Testis (tissue), 3 donors: ENCODE measurements around the gene GPC6. TPM values are rescaled to one million over a fixed set of nuclear protein-coding genes. Genes with fewer than 3 reads are reported as not detected.

ENCODE experiments used
- DNase-seq: peaks from one replicate; pipeline ENCODE4 v3.0.0-alpha.2; 2019
- H3K27ac ChIP-seq, 2 donors: fragments of 200-600 bp; sonication (generic); one replicate each; pipeline ENCODE4 v1.5.1; 2019
- H3K27me3 ChIP-seq: fragments of 200-600 bp; sonication (generic); one replicate; pipeline ENCODE4 v1.5.1; 2019
- H3K36me3 ChIP-seq: fragments of 200-600 bp; sonication (generic); one replicate; pipeline ENCODE4 v1.5.1; 2017; ENCODE audit warnings: low read depth; ENCODE audit errors: missing control alignments
- H3K4me1 ChIP-seq: fragments of 200-600 bp; sonication (generic); one replicate; pipeline ENCODE4 v1.5.1; 2019
- H3K4me3 ChIP-seq, 2 donors: fragments of 200-600 bp; sonication (generic); one replicate each; pipeline ENCODE4 v1.5.1; 2017 to 2019
- H3K9me3 ChIP-seq: fragments of 200-600 bp; sonication (generic); one replicate; pipeline ENCODE4 v1.5.1; 2017
- CTCF ChIP-seq, 3 experiments: fragments of 450-650 bp in 2 of 3; fragments of 200-600 bp in 1 of 3; sonication (generic) in 1 of 3; IDR thresholded peaks; one replicate each; pipeline ENCODE4 v1.5.1; 2016 to 2019; ENCODE audit warnings: antibody characterized with exemption in 3 of 3, mild to moderate bottlenecking in 2 of 3, moderate library complexity in 1 of 3
- POLR2A ChIP-seq: fragments of 450-650 bp; IDR thresholded peaks from one replicate; pipeline ENCODE4 v1.6.1; 2017; ENCODE audit warnings: antibody characterized with exemption, mild to moderate bottlenecking, moderate library complexity
- WGBS, 2 donors: methylation state at CpG; one replicate each; pipeline ENCODE4 v1.1.5; 2018; 5-methylcytosine and 5-hydroxymethylcytosine counted together
- intact Hi-C: fragments of 100-400 bp; cut with DNase I; formaldehyde crosslinking; loops from one replicate; pipeline ENCODE4 v1.15.1; 2023; ENCODE audit warnings: low total_unique reads
- polyA plus RNA-seq: library from polyadenylated mRNA; stranded (reverse); fragments of 350-450 nt; fragmentation: Illumina TruSeq; extraction: RNeasy Lipid Tissue Mini Kit (QIAGEN cat#74804); gene quantifications from one replicate; pipeline ENCODE4 v1.2.3, GENCODE V29; 2014; ENCODE audit warnings: low read depth, low replicate concordance; ENCODE audit not compliant: insufficient read depth
- total RNA-seq, 2 donors: library from RNA; depleted of rRNA; stranded (reverse); fragments of >200 nt; gene quantifications; one replicate each; pipeline ENCODE4 v1.2.3, GENCODE V29; 2016

Gene GPC6
- total and polyA plus RNA-seq, 3 donors from 2014 or later: 2.2 to 6.9 (median 4.3) TPM

- 55 to 68% methylated on average over 2 of the region's 2 CpGs for WGBS, 2 donors
- no peak for TF ChIP-seq POLR2A
- no peak for TF ChIP-seq CTCF (IDR thresholded peaks at IDR 0.05)
- intact Hi-C loops: no loop called here
- DNase-seq: no peak
- H3K36me3 ChIP-seq: no peaks in the 10 kb centered on the region
- no peaks in the 10 kb centered on the region for H3K9me3 ChIP-seq
- no peaks in the 10 kb centered on the region for H3K4me1 ChIP-seq
- no peaks in the 10 kb centered on the region for H3K27me3 ChIP-seq
- no peak overlapping the region for H3K27ac ChIP-seq
- no peak overlapping the region for H3K4me3 ChIP-seq
Measured at GRCh38 chr13:93881411-93881810, 654.8 kb downstream of the GPC6 start.

- Histone ChIP-seq H3K27me3 (no peaks in the 10 kb centered on the region), H3K27ac (no peak overlapping the region), H3K4me1 (no peaks in the 10 kb centered on the region), H3K4me3 (no peak overlapping the region), H3K9me3 (no peaks in the 10 kb centered on the region), H3K36me3 (no peaks in the 10 kb centered on the region)
- intact Hi-C loops: no loop called here
- TF ChIP-seq CTCF (IDR thresholded peaks at IDR 0.05) (no peak), POLR2A (no peak)
- WGBS, 2 donors: 65 to 67% methylated on average over 6 of the region's 6 CpGs
- no peak for DNase-seq
Measured at GRCh38 chr13:93882086-93882651, 655.6 kb downstream of the GPC6 start.

GRCh38 chr13:93889430-93889951, 662.9 kb downstream of the GPC6 start:
- intact Hi-C loops: no loop called here
- TF ChIP-seq POLR2A (no peak), CTCF (IDR thresholded peaks at IDR 0.05) (no peak)
- no peaks in the 10 kb centered on the region for H3K27me3 ChIP-seq
- 92 to 95% methylated on average over 1 of the region's 1 CpG for WGBS, 2 donors
- H3K27ac ChIP-seq: no peak overlapping the region
- no peak overlapping the region for H3K4me3 ChIP-seq
- no peaks in the 10 kb centered on the region for H3K36me3 ChIP-seq
- no peaks in the 10 kb centered on the region for H3K9me3 ChIP-seq
- DNase-seq: no peak
- no peaks in the 10 kb centered on the region for H3K4me1 ChIP-seq

- 53 to 71% methylated on average over 2 of the region's 2 CpGs for WGBS, 2 donors
- intact Hi-C loops: no loop called here
- no peak overlapping the region for H3K27ac ChIP-seq
- H3K9me3 ChIP-seq: no peaks in the 10 kb centered on the region
- H3K36me3 ChIP-seq: no peaks in the 10 kb centered on the region
- no peaks in the 10 kb centered on the region for H3K27me3 ChIP-seq
- H3K4me1 ChIP-seq: no peaks in the 10 kb centered on the region
- no peak for TF ChIP-seq POLR2A
- no peak for TF ChIP-seq CTCF (IDR thresholded peaks at IDR 0.05)
- DNase-seq: no peak
- H3K4me3 ChIP-seq: no peak overlapping the region
Measured at GRCh38 chr13:93899981-93900380, 673.4 kb downstream of the GPC6 start.

GRCh38 chr13:93900731-93901130, 674.1 kb downstream of the GPC6 start:
- H3K27ac ChIP-seq: no peak overlapping the region
- H3K9me3 ChIP-seq: no peaks in the 10 kb centered on the region
- intact Hi-C loops: no loop called here
- H3K36me3 ChIP-seq: no peaks in the 10 kb centered on the region
- DNase-seq: no peak
- no peaks in the 10 kb centered on the region for H3K27me3 ChIP-seq
- WGBS, 2 donors: 66 to 70% methylated on average over 3 of the region's 3 CpGs
- TF ChIP-seq POLR2A: no peak
- no peak for TF ChIP-seq CTCF (IDR thresholded peaks at IDR 0.05)
- H3K4me1 ChIP-seq: no peaks in the 10 kb centered on the region
- no peak overlapping the region for H3K4me3 ChIP-seq
